Measurements from ENCODE around the gene CAPN13.

DNA sequence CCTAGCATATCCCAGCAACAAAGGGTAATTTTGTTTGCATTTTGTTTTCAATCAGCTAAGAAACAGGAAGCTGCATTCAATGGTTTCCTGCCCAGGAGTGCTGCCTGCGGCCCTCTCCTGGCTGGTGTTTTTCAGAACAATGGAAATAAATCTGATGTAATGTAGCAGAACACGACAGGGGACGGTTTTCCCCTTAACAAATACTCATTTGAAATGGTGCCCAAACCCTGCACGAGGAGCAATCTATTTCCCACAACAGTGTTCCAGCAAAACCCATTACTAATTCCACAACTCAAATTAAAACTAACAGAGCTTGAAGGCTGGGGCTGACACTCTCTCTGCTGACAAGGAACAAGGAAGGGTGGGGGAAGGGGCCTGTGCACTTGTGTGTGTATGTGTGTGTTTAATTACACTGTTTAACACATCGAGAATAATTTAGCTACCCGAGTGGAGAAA, 8.7 kb downstream of the CAPN13 start:
- TF ChIP-seq CHD1 (IDR thresholded peaks at IDR 0.05; ENCODE audit: low read depth, low read length) (no peak), SMC3 (IDR thresholded peaks at IDR 0.05; ENCODE audit: low read depth, low read length) (no peak), RAD21 (IDR thresholded peaks at IDR 0.05; ENCODE audit: low read length) (no peak), RFX5 (IDR thresholded peaks at IDR 0.05; ENCODE audit: low read depth, low read length) (no peak), POLR2A (IDR thresholded peaks at IDR 0.05; ENCODE audit: low read depth, low read length) (no peak), CEBPB (IDR thresholded peaks at IDR 0.05; ENCODE audit: low read depth, low read length) (no peak), RCOR1 (IDR thresholded peaks at IDR 0.05; ENCODE audit: insufficient replicate concordance, low read length) (no peak), MXI1 (IDR thresholded peaks at IDR 0.05; ENCODE audit: borderline replicate concordance, low read depth, low read length) (no peak)
- TF ChIP-seq, protein P1, sequence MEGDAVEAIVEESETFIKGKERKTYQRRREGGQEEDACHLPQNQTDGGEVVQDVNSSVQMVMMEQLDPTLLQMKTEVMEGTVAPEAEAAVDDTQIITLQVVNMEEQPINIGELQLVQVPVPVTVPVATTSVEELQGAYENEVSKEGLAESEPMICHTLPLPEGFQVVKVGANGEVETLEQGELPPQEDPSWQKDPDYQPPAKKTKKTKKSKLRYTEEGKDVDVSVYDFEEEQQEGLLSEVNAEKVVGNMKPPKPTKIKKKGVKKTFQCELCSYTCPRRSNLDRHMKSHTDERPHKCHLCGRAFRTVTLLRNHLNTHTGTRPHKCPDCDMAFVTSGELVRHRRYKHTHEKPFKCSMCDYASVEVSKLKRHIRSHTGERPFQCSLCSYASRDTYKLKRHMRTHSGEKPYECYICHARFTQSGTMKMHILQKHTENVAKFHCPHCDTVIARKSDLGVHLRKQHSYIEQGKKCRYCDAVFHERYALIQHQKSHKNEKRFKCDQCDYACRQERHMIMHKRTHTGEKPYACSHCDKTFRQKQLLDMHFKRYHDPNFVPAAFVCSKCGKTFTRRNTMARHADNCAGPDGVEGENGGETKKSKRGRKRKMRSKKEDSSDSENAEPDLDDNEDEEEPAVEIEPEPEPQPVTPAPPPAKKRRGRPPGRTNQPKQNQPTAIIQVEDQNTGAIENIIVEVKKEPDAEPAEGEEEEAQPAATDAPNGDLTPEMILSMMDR (conservative IDR thresholded peaks at IDR 0.05; ENCODE audit: low read depth, low read length) = no peak
- TF ChIP-seq, protein P2, sequence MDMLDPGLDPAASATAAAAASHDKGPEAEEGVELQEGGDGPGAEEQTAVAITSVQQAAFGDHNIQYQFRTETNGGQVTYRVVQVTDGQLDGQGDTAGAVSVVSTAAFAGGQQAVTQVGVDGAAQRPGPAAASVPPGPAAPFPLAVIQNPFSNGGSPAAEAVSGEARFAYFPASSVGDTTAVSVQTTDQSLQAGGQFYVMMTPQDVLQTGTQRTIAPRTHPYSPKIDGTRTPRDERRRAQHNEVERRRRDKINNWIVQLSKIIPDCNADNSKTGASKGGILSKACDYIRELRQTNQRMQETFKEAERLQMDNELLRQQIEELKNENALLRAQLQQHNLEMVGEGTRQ (IDR thresholded peaks at IDR 0.05; ENCODE audit: low read depth, low read length) = no peak
- TF ChIP-seq, protein P3, sequence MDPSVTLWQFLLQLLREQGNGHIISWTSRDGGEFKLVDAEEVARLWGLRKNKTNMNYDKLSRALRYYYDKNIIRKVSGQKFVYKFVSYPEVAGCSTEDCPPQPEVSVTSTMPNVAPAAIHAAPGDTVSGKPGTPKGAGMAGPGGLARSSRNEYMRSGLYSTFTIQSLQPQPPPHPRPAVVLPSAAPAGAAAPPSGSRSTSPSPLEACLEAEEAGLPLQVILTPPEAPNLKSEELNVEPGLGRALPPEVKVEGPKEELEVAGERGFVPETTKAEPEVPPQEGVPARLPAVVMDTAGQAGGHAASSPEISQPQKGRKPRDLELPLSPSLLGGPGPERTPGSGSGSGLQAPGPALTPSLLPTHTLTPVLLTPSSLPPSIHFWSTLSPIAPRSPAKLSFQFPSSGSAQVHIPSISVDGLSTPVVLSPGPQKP (IDR thresholded peaks at IDR 0.05; ENCODE audit: borderline replicate concordance, low read depth, low read length) = no peak
